Measurements from ENCODE around the gene ATP11A.

The ATP11A gene

GRCh38 chr13:112892426-112893206, 202.8 kb downstream of the ATP11A start:
- DNase-seq (ENCODE audit: low spot score): no peak

- DNase-seq (ENCODE audit: low spot score): no peak
These were observed 203.3 kb downstream of the ATP11A start for GRCh38 chr13:112893207-112893569.

GRCh38 chr13:112893570-112894422, 204.0 kb downstream of the ATP11A start:
- no peak for DNase-seq (ENCODE audit: low spot score)

GRCh38 chr13:112894423-112894672, 204.5 kb downstream of the ATP11A start:
- DNase-seq (ENCODE audit: low spot score): no peak

- DNase-seq (ENCODE audit: low spot score): no peak
These were observed 205.0 kb downstream of the ATP11A start for GRCh38 chr13:112894673-112895481.

- no peak for DNase-seq (ENCODE audit: low spot score)
These were observed 206.0 kb downstream of the ATP11A start for GRCh38 chr13:112895521-112896465.

- no peak for DNase-seq (ENCODE audit: low spot score)
These were observed 207.1 kb downstream of the ATP11A start for GRCh38 chr13:112896736-112897602.

GRCh38 chr13:112897603-112897955, 207.7 kb downstream of the ATP11A start:
- DNase-seq (ENCODE audit: low spot score): no peak

- DNase-seq (ENCODE audit: low spot score): no peak
These were observed 208.2 kb downstream of the ATP11A start for GRCh38 chr13:112897956-112898620.

- no peak for DNase-seq (ENCODE audit: low spot score)
These were observed 208.9 kb downstream of the ATP11A start for GRCh38 chr13:112898621-112899280.

GRCh38 chr13:112899281-112900225, 209.7 kb downstream of the ATP11A start:
- no peak for DNase-seq (ENCODE audit: low spot score)

- DNase-seq (ENCODE audit: low spot score): no peak
These were observed 210.4 kb downstream of the ATP11A start for GRCh38 chr13:112900226-112900600.

- DNase-seq (ENCODE audit: low spot score): no peak
These were observed 210.9 kb downstream of the ATP11A start for GRCh38 chr13:112900691-112901091.

GRCh38 chr13:112902101-112902651, 212.3 kb downstream of the ATP11A start:
- DNase-seq (ENCODE audit: low spot score): no peak

GRCh38 chr13:112902669-112903068, 212.8 kb downstream of the ATP11A start:
- DNase-seq (ENCODE audit: low spot score): no peak

- no peak for DNase-seq (ENCODE audit: low spot score)
These were observed 213.3 kb downstream of the ATP11A start for GRCh38 chr13:112903071-112903577.

- no peak for DNase-seq (ENCODE audit: low spot score)
These were observed 213.9 kb downstream of the ATP11A start for GRCh38 chr13:112903606-112904195.
